Cardiac muscle cell (in vitro differentiated cells and primary cell): Measurements from ENCODE around the gene SUOX. TPM values are rescaled to one million over a fixed set of nuclear protein-coding genes. Genes with fewer than 3 reads are reported as not detected.

Experiments used
- DNase-seq, 2 donors: peaks; one replicate each; pipeline versions ENCODE4 v3.0.0 to v3.0.0-alpha.2; 2010 to 2017; ENCODE audit warnings: low read depth in 1 of 2, low spot score in 1 of 2
- H3K27ac ChIP-seq: fragments of 200-600 bp; sonication (generic); 2 replicates; pipeline ENCODE4 v1.5.1; 2016
- H3K27me3 ChIP-seq: fragments of 200-600 bp; sonication (generic); 2 replicates; pipeline ENCODE4 v1.6.0; 2016; ENCODE audit warnings: control low read depth
- H3K36me3 ChIP-seq: fragments of 200-600 bp; sonication (generic); 2 replicates; pipeline ENCODE4 v1.5.1; 2016; ENCODE audit warnings: control low read depth
- H3K4me1 ChIP-seq: fragments of 200-600 bp; sonication (generic); 2 replicates; pipeline ENCODE4 v1.8.1; 2017; ENCODE audit warnings: low read depth, mild to moderate bottlenecking, mixed run types
- H3K4me3 ChIP-seq: fragments of 200-600 bp; sonication (generic); 2 replicates; pipeline ENCODE4 v1.5.1; 2016; ENCODE audit warnings: mild to moderate bottlenecking
- H3K9me3 ChIP-seq: fragments of 200-600 bp; sonication (generic); 2 replicates; pipeline ENCODE4 v1.5.1; 2017; ENCODE audit warnings: low read depth, mild to moderate bottlenecking, control low read depth
- CTCF ChIP-seq: IDR thresholded peaks from 2 replicates; pipeline ENCODE4 v1.5.1; 2012; ENCODE audit warnings: low read depth, mild to moderate bottlenecking, low read length
- polyA plus RNA-seq: library from polyadenylated mRNA; unstranded; fragments of >200 nt; fragmentation: Nextera tagmentation; extraction: Ambion mirVana; gene quantifications from 2 replicates; pipeline ENCODE4 v1.2.1, GENCODE V29; 2016
- total RNA-seq: library from RNA; depleted of rRNA; stranded (reverse); fragments of >200 nt; gene quantifications from 2 replicates; pipeline ENCODE4 v1.2.3, GENCODE V29; 2016

The SUOX gene
- total and polyA plus RNA-seq, 2 experiments from 2014 or later = 52.4 to 59.6 TPM

- Histone ChIP-seq H3K27me3 (no peaks in the 10 kb centered on the region), H3K36me3 (peaks cover 78% of the 10 kb centered on the region), H3K4me1 (peaks cover 4% of the 10 kb centered on the region), H3K9me3 (no peaks in the 10 kb centered on the region), H3K27ac (peak overlapping the region; percentile 18), H3K4me3 (no peak overlapping the region)
- DNase-seq = peak in 1 of 2 donors; percentile 50
- no peak for TF ChIP-seq CTCF
These were observed 31.6 kb downstream of the SUOX start for GRCh38 chr12:56028511-56029165.

GRCh38 chr12:56029166-56029519, 32.1 kb downstream of the SUOX start:
- Histone ChIP-seq H3K4me3 (no peak overlapping the region), H3K36me3 (peaks cover 80% of the 10 kb centered on the region), H3K9me3 (no peaks in the 10 kb centered on the region), H3K4me1 (peaks cover under 1% of the 10 kb centered on the region), H3K27me3 (no peaks in the 10 kb centered on the region), H3K27ac (peak overlapping the region; percentile 18)
- no peak for TF ChIP-seq CTCF
- peak in 1 of 2 donors; percentile 75 for DNase-seq

- Histone ChIP-seq H3K27ac (no peak overlapping the region), H3K9me3 (no peaks in the 10 kb centered on the region), H3K36me3 (peaks cover 79% of the 10 kb centered on the region), H3K4me1 (no peaks in the 10 kb centered on the region), H3K4me3 (no peak overlapping the region), H3K27me3 (no peaks in the 10 kb centered on the region)
- peak; percentile 87 for TF ChIP-seq CTCF
- DNase-seq = peak; percentile 60 to 83
These were observed 32.7 kb downstream of the SUOX start for GRCh38 chr12:56029666-56030293.

GRCh38 chr12:56031987-56032386, 34.9 kb downstream of the SUOX start:
- DNase-seq = no peak
- Histone ChIP-seq H3K36me3 (peaks cover 74% of the 10 kb centered on the region), H3K27me3 (no peaks in the 10 kb centered on the region), H3K9me3 (no peaks in the 10 kb centered on the region), H3K4me3 (no peak overlapping the region), H3K27ac (no peak overlapping the region), H3K4me1 (no peaks in the 10 kb centered on the region)
- no peak for TF ChIP-seq CTCF

GRCh38 chr12:56034586-56035332, 37.7 kb downstream of the SUOX start:
- Histone ChIP-seq H3K4me1 (no peaks in the 10 kb centered on the region), H3K27ac (no peak overlapping the region), H3K4me3 (no peak overlapping the region), H3K27me3 (no peaks in the 10 kb centered on the region), H3K36me3 (peaks cover 60% of the 10 kb centered on the region), H3K9me3 (no peaks in the 10 kb centered on the region)
- no peak for DNase-seq
- no peak for TF ChIP-seq CTCF
